Activated CD4-positive, alpha-beta T cell treated with anti-CD3 and anti-CD28 coated beads, Interleukin-2, amount 50 U/mL, for 4 hours (primary cell): Measurements from ENCODE around the gene PGA5.

Experiments
- DNase-seq, 2 experiments: peaks; one replicate each; pipeline ENCODE4 v3.0.0-alpha.2; 2020

Gene PGA5

GRCh38 chr11:61297746-61298145 lies 56.8 kb downstream of the PGA5 start:
- DNase-seq = no peak

GRCh38 chr11:61298663-61299244 lies 57.8 kb downstream of the PGA5 start:
- DNase-seq = no peak
